CD4-positive, alpha-beta T cell treated with Interleukin-15 for 1 hour (primary cell): ENCODE data around the gene OR5P2.
"Not testable (repeated sequence)": the region's sequence is repeated elsewhere in the genome, so short reads cannot be mapped to it uniquely, and the experiment has no call there.

Experiments
- DNase-seq: peaks from one replicate; pipeline ENCODE4 v3.0.0-alpha.2; 2020

Gene OR5P2, protein sequence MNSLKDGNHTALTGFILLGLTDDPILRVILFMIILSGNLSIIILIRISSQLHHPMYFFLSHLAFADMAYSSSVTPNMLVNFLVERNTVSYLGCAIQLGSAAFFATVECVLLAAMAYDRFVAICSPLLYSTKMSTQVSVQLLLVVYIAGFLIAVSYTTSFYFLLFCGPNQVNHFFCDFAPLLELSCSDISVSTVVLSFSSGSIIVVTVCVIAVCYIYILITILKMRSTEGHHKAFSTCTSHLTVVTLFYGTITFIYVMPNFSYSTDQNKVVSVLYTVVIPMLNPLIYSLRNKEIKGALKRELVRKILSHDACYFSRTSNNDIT

DNA sequence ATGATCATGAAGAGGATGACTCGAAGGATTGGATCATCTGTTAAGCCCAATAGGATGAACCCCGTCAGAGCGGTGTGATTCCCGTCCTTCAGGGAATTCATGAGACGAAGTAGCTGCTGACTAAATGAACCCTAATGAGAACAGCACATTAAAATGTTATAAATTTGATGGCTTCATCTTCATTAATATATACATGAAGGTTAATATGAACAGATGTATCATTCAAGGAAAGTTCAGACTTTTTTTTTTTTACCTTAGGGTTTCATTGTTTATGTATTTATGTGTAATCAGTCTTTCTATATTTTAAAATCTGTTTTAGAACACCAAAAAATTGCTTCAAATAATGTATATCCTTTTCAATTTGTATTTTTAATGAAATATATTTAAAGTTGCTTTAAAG, at the start of gene OR5P2:
TSS of gene OR5P2 (minus strand) at position 101 of the 400 bp plus-strand sequence. CDS start at position 101, 0 bp downstream.
- no peak for DNase-seq

DNA sequence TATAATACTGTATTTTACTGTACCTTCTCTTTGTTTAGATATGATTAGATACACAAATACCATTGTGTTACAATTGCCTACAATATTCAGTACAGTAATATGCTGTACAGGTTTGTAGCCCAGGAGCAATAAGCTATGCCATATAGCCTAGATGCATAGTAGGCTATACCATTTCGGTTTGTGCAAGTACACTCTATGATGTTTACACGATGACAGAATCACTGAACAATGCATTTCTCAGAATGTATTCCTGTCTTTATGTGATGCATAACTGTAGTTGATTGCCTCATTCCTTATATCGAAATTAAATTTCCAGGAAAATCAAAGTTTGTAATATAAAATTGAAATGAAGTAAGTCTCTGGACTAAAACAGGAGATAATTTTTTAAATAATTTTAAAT, 49.3 kb upstream of the OR5P2 start:
- no peak for DNase-seq

GRCh38 chr11:7844986-7845385, 48.2 kb upstream of the OR5P2 start:
- DNase-seq, result no peak

DNA sequence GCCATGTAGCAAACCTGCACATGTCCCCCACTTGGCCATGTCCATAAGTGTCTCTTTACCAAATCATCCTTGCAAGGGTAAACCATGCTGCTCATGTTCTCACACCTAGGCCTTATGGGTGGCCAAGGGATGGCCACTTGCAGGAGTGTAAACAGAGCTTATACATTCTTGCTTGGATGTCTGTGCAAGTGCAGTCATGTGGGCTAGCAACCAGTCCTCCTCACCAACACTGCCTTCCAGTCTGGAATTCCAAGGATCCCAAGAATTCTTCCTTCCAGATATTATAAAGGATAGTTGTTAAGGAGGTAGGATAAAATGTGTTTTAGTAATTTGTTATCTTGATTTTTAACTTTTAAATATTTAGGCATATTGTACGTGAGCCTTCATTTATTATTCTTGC, 47.8 kb upstream of the OR5P2 start:
- DNase-seq, result no peak

GRCh38 chr11:7840578-7840977, 43.8 kb upstream of the OR5P2 start:
- no peak for DNase-seq

DNA sequence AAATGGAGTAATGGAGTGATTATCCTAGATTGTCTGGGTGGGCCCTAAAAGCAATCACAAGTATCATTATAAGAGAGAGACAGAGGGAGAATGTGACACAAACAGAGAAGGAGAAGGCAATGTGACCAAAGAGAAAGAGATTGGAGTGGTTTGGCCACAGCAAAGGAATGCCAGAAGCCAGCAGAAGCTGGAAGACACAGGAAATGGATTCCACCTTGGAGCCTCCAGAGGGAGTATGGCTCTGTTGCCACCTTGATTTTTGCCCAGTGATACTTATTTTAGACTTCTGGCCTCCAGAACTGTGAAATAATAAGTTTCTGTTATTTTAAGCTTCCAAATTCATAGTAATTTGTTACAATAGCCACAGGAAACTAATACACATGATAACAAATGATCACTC, 36.8 kb upstream of the OR5P2 start:
- no peak for DNase-seq

- DNase-seq, result no peak
Measured at GRCh38 chr11:7830740-7831139, 34.0 kb upstream of the OR5P2 start, which contains the start of gene OR5P3. Gene OR5P3, minus strand, starts transcription at chr11:7830840.

- DNase-seq, result no peak
Measured at GRCh38 chr11:7826324-7826723, 29.6 kb upstream of the OR5P2 start.

DNA sequence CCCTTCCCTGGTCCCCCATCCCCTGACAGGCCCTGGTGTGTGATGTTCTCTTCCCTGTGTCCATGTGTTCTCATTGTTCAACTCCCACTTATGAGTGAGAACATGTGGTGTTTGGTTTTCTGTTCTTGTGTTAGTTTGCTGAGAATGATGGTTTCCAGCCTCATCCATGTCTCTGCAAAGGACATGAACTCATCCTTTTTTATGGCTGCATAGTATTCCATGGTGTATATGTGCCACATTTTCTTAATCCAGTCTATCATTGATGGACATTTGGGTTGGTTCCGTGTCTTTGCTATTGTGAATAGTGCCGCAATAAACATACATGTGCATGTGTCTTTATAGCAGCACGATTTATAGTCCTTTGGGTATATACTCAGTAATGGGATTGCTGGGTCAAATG, 23.7 kb upstream of the OR5P2 start:
- DNase-seq, result not testable (repeated sequence)

DNA sequence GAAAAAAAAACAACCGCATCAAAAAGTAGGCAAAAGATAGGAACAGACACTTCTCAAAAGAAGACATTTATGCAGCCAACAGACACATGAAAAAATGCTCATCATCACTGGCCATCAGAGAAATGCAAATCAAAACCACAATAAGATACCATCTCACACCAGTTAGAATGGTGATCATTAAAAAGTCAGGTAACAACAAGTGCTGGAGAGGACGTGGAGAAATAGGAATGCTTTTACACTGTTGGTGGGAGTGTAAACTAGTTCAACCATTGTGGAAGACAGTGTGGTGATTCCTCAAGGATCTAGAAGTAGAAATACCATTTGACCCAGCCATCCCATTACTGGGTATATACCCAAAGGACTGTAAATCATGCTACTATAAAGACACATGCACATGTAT, 18.2 kb upstream of the OR5P2 start:
- not testable (repeated sequence) for DNase-seq

GRCh38 chr11:7810301-7810700, 13.6 kb upstream of the OR5P2 start:
- DNase-seq, result not testable (repeated sequence)

DNA sequence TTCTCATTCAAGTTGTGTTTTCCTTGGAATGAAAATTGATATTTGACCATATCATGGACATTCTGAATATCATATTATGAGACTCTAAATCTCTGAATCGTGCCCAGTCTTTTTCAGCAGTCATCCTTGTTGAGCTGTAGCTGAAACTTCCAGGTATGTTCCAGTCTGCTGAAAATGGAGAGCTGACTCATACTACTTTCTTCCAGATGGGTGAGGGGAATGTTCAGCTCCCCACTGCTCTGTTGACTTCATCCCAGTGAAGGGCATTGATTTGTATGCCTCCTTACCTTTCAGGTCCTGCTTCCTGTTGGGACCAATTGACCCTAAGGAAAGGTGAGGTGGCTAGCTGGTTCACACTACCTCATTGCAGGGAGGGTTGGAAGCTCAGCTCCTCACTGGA, 3.5 kb downstream of the OR5P2 start:
- DNase-seq, result no peak

GRCh38 chr11:7787239-7787638, 9.5 kb downstream of the OR5P2 start:
- no peak for DNase-seq

DNA sequence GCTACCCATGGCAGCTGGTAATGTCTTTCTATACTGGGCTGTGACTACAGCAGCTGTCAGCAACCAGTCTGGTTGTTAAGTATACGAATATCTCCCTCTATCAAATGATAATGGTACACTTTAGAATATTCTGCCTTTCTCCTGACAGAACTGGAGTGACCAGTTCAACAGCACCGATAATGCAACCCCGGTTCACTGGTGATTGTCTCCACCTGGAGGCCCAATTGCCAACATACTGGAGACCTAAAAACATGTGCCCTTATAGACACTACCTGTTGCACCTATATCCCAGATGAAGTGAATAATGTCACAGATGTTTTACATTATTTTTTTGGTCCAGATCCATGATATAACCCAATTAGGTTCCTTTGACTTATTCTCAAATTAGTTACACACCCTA, 21.1 kb downstream of the OR5P2 start:
- DNase-seq, result no peak

DNA sequence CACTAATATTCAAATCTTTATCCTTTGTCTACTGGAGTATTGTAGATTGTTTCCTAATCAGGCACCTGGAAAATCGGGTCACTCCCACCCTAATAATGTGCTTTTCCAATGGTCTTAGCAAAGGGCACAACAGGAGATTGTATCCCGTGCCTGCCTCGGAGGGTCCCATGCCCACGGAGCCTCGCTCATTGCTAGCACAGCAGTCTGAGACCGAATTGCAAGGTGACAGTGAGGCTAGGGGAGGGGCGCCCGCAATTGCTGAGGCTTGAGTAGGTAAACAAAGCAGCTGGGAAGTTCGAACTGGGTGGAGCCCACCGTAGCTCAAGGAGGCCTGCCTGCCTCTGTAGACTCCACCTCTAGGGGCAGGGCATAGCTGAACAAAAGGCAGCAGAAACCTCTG, 32.4 kb downstream of the OR5P2 start:
- DNase-seq, result not testable (repeated sequence)

DNA sequence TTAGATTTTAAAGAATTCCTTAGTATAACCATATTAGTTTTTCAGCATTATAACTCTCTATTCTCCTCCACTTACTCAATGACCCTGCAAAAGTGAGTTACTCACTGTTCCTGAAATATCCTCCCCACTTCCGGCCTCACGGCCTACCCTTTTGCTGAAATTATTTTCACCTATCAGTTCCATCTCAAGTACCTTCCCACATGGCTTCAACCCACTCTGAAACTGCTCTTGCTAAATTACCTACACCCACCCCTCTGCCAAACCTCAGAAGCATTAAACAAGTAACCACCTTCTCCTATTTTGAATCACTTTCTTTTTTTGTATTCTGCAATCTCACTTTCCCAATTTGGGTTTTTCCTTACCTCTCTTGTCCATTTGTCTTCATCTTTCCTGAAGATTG, 37.7 kb downstream of the OR5P2 start:
- no peak for DNase-seq

- DNase-seq, result no peak
Measured at GRCh38 chr11:7749456-7749855, 47.3 kb downstream of the OR5P2 start.
